ENCODE measurements around the gene GBP4.
A peak's percentile ranks its signal among the peaks of the same experiment; 100 is the strongest.
"Not testable (repeated sequence)": the region's sequence is repeated elsewhere in the genome, so short reads cannot be mapped to it uniquely, and the experiment has no call there.

The GBP4 gene, protein sequence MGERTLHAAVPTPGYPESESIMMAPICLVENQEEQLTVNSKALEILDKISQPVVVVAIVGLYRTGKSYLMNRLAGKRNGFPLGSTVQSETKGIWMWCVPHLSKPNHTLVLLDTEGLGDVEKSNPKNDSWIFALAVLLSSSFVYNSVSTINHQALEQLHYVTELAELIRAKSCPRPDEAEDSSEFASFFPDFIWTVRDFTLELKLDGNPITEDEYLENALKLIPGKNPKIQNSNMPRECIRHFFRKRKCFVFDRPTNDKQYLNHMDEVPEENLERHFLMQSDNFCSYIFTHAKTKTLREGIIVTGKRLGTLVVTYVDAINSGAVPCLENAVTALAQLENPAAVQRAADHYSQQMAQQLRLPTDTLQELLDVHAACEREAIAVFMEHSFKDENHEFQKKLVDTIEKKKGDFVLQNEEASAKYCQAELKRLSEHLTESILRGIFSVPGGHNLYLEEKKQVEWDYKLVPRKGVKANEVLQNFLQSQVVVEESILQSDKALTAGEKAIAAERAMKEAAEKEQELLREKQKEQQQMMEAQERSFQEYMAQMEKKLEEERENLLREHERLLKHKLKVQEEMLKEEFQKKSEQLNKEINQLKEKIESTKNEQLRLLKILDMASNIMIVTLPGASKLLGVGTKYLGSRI

DNA sequence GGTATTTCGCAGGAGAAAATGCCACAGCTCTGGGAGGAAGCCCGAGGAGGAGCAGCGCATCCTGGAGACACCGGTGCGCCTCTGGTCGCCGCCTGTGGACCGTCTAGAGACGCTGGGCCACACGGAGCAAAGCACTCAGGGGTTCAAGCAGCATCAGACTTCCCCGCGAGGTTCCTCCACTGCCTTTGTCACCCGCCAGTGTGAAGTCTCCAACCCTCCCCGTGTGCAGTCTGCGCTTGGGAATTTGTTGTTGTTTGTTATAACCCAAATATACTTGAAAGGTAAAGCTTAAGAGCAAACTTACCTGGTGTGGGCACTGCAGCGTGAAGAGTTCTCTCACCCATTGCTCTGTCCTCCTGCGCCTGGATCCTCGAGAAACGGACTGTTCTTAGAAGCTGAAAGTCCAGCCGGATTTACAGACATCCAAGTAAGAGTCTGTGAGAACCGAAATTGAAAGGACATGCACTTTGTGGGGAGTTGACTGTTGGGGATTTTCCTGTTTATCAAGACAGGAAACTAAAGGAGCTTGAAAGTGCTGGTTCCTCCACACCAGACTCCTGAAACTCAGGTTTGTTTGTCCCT, at the start of gene GBP4:
Gene GBP4, minus strand, starts transcription at position 452 of the 582 bp plus-strand sequence. Its CDS starts 108 bp downstream, at position 344.
- peak; percentile 61 for DNase-seq

DNA sequence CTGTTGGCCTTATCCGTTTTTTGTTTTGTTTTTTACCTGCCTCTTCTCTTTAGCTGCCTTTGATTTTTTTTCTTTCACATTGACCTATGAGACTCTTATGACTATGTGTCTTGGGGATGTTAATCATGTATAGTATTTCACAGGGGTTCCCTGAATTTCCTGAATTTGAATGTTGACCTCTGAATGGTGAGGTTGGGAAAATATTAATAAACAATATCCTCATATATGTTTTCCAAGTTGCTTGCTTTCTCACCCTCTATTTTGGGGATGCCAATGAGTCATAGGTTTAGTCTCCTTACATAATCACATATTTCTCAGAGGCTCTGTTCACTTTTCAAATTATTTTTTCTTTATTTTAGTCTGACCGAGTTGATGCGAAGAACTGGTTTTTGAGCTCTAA, 44.3 kb upstream of the GBP4 start:
- DNase-seq, result no peak

DNA sequence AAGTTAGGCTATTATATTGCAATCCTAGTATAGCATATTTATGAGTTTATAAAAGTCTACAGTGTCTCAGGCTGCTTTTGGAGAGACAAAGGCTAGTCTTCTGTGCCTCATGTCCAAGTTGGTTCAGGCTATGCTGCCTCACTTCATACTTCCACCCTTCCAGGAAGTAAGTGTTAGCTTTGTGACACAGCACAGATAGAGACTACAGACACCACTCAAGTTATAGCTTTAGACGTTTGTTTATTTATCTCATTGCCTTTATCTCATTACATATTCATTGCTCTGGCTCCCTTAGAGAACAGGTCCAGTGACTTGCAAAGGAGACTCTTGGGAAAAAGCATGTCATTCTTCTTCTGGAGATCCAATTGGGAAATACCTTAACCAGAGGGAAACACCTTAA, 22.6 kb upstream of the GBP4 start:
- no peak for DNase-seq

DNA sequence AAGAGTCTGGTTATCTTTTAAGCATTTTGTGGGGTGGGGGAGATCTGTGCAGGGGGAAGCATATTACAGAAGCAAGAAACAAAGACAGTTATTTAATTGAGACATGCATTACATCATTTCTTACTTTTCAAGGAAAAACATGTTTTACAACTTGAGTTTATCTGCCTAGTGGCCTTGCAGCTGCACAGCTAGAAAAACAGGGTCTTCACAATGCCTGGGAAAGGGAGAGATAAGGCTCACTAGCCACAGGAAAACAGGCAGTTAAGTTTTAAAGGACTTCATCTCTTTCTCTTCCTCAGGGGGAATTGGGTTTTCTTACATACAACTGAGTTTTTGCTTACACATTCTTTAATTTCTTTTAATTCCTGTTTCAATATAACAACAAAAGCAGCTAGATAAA, 21.1 kb upstream of the GBP4 start:
- DNase-seq, result not testable (repeated sequence)

DNA sequence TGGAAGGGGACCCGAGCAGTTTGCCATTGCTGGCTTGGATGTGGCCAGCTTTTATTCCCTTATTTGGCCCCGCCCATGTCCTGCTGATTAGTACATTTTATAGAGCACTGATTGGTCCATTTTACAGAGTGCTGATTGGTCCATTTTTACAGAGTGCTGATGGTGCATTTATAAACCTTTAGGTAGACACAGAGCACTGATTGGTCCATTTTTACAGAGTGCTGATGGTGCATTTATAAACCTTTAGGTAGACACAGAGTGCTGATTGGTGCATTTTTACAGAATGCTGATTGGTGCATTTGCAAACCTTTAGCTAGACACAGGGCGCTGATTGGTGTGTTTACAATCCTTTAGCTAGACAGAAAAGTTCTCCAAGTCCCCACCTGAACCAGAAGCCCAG, 20.2 kb upstream of the GBP4 start:
- DNase-seq, result not testable (repeated sequence)

DNA sequence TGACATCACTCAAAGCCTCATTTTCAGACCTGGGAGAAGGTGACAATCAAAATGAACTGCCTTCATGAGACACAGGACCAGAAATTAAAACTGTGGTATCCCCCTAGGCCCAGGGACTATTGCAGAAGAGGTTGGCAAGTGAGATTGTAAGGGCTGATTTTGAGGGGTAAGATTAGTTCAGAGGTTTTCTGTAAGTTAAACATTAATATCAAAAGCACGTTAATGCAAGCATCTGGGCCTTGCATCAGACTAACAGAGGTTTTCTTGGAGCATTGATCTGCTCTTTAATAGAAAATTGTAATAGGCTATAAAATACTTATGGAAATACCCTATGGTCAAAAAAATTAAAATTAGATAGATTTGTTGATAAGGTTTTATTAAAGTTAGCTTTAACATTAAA, 14.6 kb upstream of the GBP4 start:
- DNase-seq, result no peak

DNA sequence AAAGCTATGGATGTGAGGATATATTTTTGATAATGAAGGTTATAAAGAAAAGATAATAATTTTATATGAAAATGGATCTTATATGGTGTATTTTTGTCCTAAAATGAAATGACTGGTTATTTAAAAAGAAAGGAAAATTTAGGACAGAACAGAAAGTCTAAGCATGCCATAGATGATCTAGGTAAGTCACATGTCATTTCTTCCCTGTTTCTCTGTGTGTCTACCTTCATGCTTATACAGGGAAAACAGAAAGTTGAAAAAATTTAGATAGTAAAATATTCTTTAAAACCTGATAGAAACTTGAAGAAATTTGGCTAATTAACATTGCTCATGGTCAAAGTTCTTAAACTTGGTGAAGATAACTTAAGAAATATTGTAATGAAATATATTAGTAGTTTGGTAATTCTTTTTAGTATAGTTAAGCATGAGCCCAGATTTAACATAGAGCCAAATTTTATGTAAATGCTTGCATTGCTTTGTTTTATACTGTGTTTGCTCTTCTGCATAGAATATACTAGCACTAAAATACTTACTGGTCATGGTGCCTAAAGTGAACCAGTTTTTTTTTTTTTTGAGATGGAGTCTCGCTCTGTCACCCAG, 12.4 kb upstream of the GBP4 start:
- no peak for DNase-seq

DNA sequence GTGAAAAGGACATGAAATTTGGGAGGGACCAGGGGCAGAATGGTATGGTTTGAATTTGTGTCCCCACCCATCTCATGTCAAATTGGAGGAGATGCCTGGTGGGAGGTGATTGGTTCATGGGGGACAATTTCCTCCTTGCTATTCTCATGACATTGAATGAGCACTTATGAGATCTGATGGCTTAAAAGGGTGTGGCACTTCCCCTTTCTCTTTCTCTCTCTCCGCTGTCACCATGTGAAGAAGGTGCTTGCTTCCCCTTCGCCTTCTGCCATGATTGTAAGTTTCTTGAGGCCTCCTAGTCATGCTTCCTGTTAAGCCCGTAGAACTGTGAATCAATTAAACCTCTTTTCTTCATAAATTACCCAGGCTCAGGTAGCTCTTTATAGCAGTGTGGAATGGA, 7.6 kb upstream of the GBP4 start:
- no peak for DNase-seq

DNA sequence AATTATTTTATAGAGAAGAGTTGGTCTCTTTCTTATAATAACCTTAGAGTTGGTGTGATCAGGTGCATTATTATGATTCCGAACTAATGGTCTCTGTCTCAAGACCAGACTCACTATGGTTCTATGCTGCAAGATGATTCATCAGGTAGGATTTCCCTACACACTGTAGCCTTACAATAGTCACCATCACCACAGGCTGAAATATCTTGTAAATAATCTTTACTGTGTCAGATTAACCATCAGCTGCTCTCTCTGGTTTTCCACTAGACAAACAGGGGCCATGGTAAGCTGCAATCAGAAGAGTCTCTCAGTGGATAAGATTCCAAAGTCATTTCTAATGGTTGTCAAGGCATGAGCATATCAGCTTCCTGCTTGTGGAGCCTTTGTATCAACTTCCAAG, 4.4 kb upstream of the GBP4 start:
- no peak for DNase-seq

DNA sequence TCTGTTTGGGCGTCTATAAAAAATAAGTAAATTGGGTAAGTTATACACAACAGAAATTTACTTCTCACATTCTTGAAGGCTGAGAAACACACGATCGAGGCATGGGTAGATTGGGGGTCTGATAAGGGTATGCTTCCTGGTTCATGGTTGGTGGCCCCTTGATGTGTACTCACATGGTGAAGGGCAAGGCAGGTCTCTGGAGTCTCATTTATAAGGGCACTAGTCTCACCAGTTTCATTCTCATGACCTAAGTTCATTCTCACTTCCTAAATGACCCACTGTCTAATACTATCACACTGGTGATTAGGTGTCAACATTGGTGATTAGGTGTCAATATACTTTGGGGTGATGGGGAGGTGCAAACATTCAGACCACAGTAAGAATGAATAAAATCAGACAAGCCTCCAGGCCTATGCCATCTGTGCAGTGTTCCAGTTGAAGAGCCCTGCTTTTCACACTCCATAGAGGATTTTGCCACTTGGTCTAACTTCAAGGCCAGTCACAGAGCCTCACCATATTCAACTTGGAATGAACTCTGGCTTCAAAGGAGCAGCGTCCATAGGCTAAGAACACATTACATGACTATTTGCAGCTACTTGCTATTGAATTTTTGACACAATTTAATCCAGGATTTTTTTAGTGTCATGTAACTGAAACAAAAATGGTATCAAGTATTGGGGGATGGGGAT, 2.5 kb upstream of the GBP4 start:
- DNase-seq, result no peak

DNA sequence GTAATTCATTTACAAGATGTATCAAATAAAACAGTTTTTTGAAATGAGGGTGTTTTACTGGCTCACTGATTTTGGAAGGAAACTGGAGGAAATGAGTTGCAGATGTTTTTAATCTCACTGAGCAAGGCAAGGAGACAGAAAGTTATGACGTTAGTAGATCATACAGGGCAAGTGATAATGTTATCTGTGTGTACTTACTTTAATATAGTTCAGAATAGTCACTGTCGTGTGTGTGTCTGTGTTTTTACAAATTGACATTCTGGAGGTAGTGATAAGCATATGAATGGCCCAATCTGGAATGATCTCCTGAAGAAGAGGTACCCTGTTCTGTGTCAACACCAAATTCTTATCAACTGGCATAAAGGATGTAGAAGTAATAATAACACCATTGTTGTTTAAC, 1.9 kb upstream of the GBP4 start:
- DNase-seq, result no peak

DNA sequence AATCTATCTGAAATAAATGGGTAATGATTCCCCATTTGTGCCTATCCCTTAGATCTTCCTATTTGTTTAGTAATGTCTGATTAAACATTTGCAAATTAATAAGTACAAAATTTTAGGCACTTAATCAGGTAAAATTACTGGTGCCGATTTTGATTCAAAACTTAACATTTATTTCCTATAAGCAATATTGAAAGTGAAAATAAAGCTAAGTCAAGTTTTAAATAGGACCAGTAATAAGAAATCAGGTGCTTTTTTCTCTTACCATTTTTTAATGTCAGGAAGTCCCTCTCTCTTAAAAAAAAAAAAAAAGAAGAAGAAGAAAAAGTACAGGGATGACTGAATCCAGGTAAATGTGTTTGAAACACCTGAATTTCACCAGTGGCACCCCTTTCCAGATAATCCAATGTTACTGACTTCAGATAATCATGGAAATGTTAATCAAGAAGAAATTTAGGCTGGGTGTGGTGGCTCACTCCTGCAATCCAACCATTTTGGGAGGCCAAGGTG, 836 bp upstream of the GBP4 start:
- no peak for DNase-seq

DNA sequence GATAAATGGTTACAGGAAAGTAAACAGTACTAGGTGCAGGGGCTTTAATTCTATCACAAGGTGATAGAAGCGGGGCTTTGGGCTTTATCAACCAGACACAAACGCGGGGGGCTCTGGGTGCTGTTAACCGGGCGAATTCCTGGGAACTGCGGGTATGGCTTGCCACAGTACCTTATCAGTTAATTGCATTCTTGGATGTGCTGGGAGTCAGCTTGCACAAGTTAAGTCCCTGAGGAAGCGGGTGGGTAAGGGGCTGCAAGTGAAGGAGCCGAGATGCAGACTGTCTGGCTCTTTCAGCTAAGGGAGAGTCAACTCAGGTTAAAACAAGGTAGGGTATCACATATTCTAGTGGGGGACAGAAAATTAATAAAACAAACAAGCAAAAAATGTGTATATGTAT, 661 bp downstream of the GBP4 start:
- no peak for DNase-seq

DNA sequence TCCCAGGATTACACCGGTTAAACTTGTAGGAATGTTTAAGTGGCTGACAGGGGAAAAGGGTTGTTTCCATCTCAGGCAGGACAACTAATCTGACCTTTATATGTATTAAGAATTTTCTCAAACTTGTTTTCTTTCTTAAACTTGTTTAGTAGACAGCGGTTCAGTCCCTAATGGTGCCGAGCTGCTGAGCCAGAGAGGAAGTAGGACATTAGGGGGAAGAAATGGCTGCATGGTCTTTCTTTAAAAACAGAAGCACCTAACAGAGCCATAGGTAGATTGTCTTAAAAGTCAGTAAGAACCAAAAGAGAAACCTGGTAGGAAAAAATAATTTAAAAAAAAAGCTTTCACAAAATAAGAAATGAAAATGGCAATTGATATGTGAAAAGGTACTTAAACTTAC, 3.3 kb downstream of the GBP4 start:
- no peak for DNase-seq

DNA sequence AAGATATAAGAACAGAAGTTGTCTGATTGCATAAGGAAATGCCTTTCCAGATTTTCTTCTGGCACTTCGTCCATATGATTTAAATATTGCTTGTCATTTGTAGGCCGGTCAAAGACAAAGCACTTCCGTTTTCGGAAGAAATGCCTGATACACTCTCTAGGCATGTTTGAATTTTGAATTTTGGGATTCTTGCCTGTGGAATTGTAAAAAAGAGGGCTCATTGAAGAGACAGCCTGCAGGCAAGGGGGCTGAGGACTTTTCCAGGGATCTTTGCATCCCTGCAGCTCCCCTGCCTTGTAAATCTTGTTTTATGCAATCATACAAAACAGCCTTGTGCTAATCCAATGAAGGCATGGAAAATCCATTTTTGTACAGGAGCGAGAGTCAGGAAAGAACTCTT, 7.4 kb downstream of the GBP4 start:
- DNase-seq, result no peak

DNA sequence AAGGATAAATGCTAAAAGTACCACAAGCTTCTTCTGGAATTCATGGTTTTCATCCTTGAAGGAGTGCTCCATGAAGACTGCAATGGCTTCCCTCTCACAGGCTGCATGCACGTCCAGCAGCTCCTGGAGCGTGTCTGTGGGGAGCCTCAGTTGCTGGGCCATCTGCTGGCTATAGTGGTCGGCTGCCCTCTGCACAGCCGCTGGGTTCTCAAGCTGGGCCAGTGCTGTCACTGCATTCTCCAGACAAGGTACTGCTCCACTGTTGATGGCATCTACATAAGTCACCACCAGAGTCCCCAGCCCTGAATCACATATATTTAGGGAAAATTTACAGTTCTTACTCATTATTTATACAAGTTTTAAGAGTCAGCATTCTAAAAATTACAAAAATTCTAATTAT, 8.7 kb downstream of the GBP4 start:
- DNase-seq, result no peak

DNA sequence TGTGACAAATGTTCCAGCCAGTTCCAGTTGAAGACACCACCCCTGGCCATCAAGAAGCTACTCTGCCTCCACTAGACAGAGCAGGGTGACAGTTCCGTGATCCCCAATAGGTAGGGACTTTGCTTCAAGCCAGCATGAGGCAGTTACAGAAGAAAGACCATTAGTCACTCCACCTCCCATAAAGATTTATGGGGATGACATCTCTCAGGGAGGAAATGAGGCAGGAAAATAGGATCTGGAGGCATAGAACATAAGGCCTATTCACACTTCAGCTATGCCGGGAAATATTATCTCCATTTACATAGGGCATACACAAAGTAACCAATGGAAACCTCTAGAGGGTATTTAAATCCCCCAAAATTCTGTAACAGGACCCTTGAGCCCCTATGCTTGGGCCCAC, 19.4 kb downstream of the GBP4 start:
- DNase-seq, result no peak

DNA sequence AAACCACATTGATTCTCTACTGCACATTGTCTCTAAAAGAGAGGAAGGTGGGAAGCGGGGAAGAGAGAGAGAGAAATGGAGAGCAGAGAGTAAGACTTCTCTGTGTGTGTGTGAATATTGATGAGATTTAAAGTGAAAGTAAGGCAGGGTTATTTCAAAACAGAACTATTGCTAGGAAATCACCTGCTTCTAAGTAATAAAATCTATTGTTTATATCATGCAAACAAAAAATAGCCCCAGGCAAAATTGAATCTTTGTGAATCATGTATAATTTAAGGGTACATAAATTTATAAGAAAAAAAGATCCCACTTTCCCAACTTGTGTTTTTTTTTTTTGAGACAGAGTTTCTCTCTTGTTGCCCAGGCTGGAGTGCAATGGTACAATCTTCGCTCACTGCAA, 21.8 kb downstream of the GBP4 start:
- DNase-seq, result no peak

DNA sequence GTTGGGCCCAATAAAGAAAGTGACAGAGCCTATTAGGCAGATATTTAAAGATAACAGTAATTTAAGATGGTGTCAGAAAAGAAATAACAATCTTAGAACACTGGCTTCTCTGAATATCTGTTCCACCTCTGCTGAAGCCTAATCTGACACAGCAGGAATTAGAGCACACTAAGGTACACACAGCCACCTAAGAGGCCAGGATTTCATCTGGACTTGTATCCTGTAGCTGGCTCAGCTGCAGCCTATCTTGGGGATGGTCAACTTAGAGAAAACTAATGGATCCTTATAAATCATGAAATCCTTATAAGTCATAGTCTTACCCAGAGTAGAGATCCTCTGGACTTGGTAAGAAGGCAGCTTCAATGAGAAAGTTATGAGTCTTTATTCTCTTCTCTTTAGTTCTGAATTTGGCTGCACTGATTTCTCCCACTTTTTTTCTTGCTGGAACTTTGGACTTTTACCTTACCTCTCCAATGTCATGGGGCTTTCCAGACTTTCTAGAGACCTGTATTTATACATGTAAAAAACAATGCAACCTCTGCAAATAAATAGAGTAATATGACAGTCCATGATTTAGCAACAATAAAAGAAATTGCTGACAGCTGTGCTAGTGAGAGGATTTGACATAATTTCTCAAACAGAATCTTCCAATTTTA, 23.0 kb downstream of the GBP4 start, which contains the start of gene GBP7:
Gene GBP7, minus strand, starts transcription at position 403 of the 656 bp plus-strand sequence. CDS start 4,068 bp downstream, outside the sequence.
- no peak for DNase-seq

DNA sequence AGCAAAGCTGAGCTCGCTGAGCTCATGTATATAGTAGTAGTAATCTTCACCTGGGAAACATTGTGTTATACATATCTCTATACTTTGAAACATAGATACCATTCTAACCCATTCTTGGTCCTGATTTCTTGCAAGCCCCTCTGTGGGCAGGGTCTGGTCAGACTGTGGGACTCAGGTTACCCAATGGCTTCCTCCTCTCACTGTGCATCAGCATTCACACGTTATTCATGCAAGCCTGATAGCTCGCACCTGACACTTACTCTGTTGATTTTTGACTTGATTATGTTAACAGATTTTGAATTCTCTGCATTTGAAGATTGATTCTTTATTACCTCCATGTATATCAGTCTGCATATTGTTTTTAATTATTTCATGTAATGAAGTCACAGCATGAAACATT, 24.3 kb downstream of the GBP4 start:
- no peak for DNase-seq

DNA sequence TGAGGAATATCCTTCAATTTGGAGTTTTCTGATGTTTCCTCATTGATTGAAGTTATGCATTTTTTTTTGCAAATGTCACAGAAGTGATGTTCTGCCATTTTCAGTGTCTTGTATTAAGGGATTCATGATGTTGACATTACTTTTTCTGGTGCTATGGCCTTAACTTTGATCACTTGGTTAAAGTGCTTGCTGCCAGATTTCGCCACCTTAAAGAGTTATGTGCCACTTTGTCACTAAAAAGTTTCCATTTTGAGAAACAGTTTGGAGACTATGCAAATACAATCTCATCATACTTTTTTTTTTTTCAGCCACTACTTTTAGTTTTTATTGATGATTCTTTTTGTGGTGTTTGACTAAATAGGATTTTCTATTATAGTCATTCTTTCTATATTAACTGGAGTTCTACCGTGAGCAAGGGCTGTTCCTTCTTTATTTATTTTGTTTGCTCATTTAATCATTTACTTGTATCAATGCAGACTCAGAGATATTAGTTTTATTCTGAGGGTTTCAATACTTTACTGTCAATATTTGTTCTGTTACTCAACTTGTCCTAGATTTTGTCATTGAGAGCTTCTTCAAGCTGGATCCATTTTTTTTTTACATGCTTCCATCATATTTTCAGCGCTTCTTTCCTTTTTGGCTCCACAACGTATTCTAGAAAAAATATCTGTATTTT, 26.1 kb downstream of the GBP4 start:
- DNase-seq, result no peak

DNA sequence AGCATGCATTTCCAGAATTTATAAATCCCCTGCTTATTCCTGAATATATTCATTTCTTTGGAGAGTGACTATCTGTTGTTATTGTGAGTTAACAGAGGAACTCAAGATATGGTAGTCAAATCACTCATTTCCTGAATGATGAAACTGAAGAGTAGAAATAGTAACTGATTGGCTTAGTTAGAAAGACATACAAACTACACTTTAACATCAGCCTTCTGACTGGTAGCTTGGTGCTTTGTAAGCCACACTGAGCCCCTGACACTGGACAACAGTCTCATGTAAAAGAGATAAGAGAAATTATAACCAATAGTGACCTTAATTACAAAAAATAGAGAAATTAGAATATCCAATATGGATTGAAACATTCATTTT, 27.7 kb downstream of the GBP4 start:
- DNase-seq, result no peak

Measured in stimulated activated CD4-positive, alpha-beta T cell treated with anti-CD3 and anti-CD28 coated beads, Interleukin-15, amount 100 ng/mL, for 24 hours (primary cell).